HG03039 (cell line): ENCODE data around the gene SMC1B.
"Not testable (repeated sequence)": the region's sequence is repeated elsewhere in the genome, so short reads cannot be mapped to it uniquely, and the experiment has no call there.

Experiments
- ATAC-seq: cut with Tn5 transposase; IDR thresholded peaks from one replicate; pipeline ENCODE4 v1.9.1; 2021; ENCODE audit warnings: mild to moderate bottlenecking, moderate library complexity; ENCODE audit not compliant: unreplicated experiment

The SMC1B gene

GRCh38 chr22:45308391-45308956, 104.9 kb downstream of the SMC1B start:
- ATAC-seq = no peak

DNA sequence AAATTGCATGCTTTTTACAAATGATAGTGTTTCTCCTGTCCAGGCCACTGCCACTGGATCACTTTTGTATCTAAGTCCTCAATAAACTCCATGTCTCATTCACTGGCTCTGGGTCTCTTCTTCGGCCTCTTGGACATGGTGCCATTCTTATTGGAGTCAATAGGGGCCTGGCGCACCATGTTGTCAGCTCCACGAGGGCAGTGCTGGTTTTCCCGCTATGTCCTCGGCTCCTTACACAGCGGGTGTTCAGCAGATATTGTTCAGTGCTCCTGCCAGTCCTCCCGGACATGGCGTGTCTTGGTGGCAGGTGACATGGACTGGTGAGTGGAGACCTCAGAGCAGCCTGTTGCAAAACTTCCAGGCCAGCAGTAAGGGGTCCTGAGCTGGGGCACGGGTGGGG, 107.3 kb downstream of the SMC1B start:
- ATAC-seq = no peak

- ATAC-seq = no peak
Observed at GRCh38 chr22:45305456-45306075, 107.8 kb downstream of the SMC1B start.

- no peak for ATAC-seq
Observed at GRCh38 chr22:45304971-45305370, 108.4 kb downstream of the SMC1B start.

DNA sequence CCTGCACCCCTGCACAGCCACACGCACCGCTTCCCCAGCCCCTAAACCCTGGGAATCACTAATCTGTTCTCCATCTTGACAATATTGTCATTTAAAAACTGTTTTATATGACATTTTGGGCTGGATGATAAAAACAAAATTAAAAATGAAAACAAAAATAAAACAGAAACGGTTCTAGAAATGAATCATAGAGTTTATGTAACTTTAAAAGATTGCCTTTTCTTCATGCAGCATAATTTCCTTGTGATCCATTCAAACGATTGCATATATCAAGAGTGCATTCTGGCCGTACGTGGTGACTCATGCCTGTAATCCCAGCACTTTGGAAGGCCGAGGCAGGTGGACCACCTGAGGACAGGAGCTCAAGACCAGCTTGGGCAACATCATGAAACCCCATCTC, 110.2 kb downstream of the SMC1B start:
- no peak for ATAC-seq

GRCh38 chr22:45302751-45303150, 110.6 kb downstream of the SMC1B start:
- no peak for ATAC-seq

DNA sequence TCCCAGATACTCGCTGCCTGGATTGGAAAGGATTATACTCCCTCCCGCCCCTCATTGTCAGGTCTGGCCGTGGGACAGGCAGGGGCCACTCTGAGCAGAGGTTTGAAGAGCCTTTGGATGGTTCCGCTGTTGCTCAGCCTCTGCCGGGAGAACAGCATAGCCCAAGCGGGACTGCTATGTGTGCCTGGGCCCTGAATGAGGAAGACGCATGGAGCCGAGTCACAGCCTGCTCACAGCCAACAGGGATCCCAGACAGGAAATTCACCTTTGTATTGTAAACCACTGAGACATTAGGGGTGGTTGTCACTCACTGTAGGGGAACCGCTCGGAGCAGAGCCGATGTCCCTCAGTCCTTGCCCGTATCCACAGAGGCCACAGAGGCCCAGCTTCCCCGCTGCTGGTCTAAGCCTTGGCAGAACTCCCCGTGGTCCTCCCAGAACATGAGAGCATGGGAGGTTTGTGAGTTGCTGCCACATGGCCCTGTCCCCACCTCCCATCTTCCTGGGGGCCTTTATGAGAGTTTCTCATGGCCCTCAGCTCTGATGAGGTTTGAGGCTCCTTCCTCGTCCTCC, 114.4 kb downstream of the SMC1B start:
- ATAC-seq = no peak

DNA sequence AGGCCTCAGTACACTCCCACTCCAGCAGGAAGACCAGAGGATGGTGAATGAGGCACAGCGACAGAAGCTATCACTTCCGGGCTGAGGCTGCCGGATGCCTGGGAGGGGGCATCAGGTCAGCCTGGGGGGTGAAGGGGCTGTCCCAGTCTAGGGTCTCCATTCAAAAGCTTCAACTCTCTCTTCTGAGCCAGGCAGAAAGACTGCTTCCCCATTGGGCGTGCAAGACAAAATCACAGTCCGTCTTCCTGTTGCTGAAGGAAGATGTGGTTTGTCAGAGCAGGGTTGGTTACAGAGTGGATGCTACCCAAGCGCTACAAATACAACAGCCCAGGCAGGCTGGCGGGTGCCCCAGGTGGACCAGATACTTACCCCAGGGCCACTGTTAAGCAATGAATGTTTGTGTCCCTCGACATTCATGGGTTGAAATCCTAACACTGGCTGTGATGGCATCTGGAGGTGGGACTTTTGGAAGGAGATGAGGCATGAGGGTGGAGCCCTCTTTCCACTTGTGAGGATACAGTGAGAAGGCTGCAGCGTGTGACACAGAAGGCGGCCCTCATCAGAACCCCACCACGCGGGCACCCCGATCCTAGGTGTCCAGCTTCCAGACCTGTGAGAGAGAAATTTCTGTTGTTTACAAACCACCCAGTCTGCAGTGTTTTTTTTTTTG, 116.6 kb downstream of the SMC1B start:
- ATAC-seq = no peak

DNA sequence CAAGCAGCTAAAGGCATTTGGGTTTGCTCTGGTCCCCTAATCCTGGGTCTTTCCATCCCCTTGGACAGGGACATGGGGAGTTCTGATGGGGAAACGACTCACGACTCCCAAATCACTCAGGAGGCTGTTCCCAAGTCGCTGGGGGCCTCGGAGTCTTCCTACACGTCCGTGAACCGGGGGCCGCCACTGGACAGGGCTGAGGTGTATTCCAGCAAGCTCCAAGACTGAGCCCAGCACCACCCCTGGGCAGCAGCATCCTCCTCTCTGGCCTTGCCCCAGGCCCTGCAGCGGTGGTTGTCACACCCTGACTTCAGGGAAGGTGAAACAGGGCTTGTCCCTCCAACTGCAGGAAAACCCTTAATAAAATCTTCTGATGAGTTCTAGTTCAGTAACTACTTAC, 117.9 kb downstream of the SMC1B start:
- no peak for ATAC-seq

DNA sequence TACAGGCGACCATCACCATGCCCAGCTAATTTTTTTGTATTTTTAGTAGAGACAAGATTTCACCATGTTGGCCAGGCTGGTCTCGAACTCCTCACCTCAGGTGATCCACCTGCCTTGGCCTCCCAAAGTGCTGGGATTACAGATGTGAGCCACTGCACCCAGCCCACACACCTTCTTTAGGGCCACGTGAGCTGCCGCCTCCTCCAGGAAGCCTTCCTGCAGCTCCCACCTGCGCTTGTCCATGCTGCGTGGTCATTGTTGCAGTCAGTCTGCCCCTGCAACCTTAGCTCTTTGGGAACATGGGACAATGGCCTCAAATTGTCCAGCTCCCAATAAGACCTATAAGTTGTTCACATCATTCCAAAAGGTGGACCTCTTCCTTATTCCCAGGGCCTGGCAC, 118.4 kb downstream of the SMC1B start:
- not testable (repeated sequence) for ATAC-seq
